Measurements from ENCODE around the gene HGF. TPM values are rescaled to one million over a fixed set of nuclear protein-coding genes. Genes with fewer than 3 reads are reported as not detected.

HGF gene
- total RNA-seq, 1 donor from 2014 or later: 0.14 TPM

DNA sequence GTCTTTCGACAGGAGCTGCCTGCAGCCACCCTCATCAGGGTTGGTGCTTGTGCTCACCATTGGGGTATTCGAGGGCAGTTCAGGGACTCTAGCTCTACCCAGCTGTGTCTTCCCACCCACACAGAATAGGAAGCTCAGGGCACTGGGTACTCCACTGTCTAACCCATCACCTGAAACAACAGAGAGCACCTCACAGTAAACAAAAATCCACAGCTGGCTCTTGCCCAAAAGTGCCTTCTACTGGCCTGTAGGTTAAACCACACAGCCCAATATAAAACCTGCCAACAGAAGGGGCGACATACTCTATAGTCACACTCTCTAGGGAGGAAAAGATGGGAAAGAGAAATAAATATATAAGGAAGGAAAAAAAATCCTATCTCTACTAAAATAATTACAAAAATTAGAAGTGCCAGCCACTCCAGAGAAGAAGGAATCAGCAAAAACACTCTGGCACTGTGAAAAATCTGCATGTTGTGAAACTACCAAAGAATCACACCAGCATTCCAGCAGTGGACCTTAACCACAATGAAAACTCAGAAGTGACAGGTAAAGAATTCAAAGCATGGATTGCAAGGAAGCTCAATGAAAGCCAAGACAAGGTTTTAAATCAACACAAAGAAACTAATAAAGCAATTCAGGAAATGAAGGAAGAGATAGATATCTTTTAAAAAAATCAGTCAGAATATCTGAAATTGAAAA is 110.0 kb downstream of the HGF start:
- TF ChIP-seq, protein P1, sequence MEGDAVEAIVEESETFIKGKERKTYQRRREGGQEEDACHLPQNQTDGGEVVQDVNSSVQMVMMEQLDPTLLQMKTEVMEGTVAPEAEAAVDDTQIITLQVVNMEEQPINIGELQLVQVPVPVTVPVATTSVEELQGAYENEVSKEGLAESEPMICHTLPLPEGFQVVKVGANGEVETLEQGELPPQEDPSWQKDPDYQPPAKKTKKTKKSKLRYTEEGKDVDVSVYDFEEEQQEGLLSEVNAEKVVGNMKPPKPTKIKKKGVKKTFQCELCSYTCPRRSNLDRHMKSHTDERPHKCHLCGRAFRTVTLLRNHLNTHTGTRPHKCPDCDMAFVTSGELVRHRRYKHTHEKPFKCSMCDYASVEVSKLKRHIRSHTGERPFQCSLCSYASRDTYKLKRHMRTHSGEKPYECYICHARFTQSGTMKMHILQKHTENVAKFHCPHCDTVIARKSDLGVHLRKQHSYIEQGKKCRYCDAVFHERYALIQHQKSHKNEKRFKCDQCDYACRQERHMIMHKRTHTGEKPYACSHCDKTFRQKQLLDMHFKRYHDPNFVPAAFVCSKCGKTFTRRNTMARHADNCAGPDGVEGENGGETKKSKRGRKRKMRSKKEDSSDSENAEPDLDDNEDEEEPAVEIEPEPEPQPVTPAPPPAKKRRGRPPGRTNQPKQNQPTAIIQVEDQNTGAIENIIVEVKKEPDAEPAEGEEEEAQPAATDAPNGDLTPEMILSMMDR (conservative IDR thresholded peaks at IDR 0.05): no peak
- DNase-seq (ENCODE audit: low read depth, low spot score): no peak
- H3K27me3 Mint-ChIP-seq (ENCODE audit: low read depth): no peaks in the 10 kb centered on the region
- no peak overlapping the region for H3K4me3 Mint-ChIP-seq
- no peak overlapping the region for H3K27ac Mint-ChIP-seq (ENCODE audit: unreplicated experiment)
- H3K9me3 Mint-ChIP-seq: peaks cover 4% of the 10 kb centered on the region
- peaks cover 13% of the 10 kb centered on the region for H3K4me1 Mint-ChIP-seq
- no peaks in the 10 kb centered on the region for H3K36me3 Mint-ChIP-seq (ENCODE audit: low read depth)

DNA sequence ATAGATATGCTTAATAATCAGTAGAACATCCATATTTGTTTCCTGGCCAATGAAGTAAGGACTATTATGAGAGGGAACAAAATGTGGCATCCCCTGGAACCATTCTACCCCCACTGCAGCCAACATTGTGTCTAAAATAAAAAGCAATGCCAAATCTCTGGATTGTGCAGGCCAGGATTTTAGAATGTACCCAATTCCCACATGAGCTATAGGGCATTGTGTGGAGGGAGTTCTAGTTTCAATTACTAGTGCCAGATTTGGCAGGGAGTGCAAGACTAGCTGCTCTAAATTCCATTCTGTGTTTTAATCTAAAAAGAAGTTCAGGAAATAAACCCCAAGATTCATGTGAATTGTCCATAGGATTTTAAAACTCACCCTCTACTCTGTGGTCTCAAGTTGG is 112.3 kb downstream of the HGF start:
- Mint-ChIP-seq H3K27me3 (ENCODE audit: low read depth) (no peaks in the 10 kb centered on the region), H3K9me3 (peaks cover 4% of the 10 kb centered on the region), H3K36me3 (ENCODE audit: low read depth) (no peaks in the 10 kb centered on the region), H3K27ac (ENCODE audit: unreplicated experiment) (no peak overlapping the region), H3K4me1 (no peaks in the 10 kb centered on the region), H3K4me3 (no peak overlapping the region)
- no peak for DNase-seq (ENCODE audit: low read depth, low spot score)
- TF ChIP-seq, protein P1 (conservative IDR thresholded peaks at IDR 0.05): no peak

DNA sequence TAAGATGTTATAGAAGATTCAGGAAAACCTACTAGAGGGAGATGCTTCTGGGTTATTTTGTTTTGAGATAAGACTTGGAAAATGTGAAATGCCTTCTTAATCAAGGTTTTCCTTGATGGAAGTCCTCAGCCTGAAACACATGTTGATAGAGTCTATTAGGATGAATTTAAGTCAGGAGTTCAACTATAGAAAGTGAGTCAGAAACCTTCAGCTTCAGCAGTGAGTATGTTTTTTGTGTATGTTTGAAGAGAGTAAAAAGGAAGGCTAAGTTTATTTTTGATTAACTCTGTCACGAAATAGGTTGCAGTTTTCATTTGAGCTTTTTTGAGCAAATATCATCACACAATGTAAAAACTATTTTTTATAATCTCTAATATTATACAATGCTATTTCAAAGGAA is 114.6 kb downstream of the HGF start:
- Mint-ChIP-seq H3K4me3 (no peak overlapping the region), H3K27me3 (ENCODE audit: low read depth) (no peaks in the 10 kb centered on the region), H3K9me3 (peaks cover 12% of the 10 kb centered on the region), H3K27ac (ENCODE audit: unreplicated experiment) (no peak overlapping the region), H3K4me1 (no peaks in the 10 kb centered on the region), H3K36me3 (ENCODE audit: low read depth) (peaks cover 6% of the 10 kb centered on the region)
- no peak for DNase-seq (ENCODE audit: low read depth, low spot score)
- TF ChIP-seq, protein P1 (conservative IDR thresholded peaks at IDR 0.05): no peak

DNA sequence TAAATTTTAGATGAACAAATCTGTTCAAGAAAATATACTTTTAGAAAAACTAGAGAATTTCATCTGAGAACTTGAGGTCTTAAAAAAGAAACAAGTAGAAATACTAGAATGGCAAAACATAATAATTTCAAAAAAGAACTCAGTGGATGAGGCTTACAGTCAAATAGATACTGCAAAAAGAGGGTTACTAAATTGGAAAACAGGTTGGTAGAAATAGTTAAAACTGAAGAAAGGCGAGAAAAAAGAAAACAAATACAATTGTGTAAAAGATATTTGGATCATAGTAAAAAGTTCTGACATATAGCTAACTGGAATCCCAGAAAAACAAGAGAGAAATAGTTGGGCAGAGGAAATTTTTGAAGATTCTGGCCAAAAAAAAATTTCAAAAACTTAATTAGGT is 117.6 kb downstream of the HGF start:
- TF ChIP-seq, protein P1 (conservative IDR thresholded peaks at IDR 0.05): no peak
- H3K4me1 Mint-ChIP-seq: no peaks in the 10 kb centered on the region
- peaks cover 15% of the 10 kb centered on the region for H3K9me3 Mint-ChIP-seq

More for the DNA sequence above, 117.6 kb downstream of the HGF start:
- Mint-ChIP-seq H3K27ac (ENCODE audit: unreplicated experiment) (no peak overlapping the region), H3K36me3 (ENCODE audit: low read depth) (peaks cover 6% of the 10 kb centered on the region), H3K27me3 (ENCODE audit: low read depth) (no peaks in the 10 kb centered on the region), H3K4me3 (no peak overlapping the region)
- DNase-seq (ENCODE audit: low read depth, low spot score): no peak

Data from neural crest cell (in vitro differentiated cells).